ENCODE results near the gene ANO6.

The ANO6 gene

DNA sequence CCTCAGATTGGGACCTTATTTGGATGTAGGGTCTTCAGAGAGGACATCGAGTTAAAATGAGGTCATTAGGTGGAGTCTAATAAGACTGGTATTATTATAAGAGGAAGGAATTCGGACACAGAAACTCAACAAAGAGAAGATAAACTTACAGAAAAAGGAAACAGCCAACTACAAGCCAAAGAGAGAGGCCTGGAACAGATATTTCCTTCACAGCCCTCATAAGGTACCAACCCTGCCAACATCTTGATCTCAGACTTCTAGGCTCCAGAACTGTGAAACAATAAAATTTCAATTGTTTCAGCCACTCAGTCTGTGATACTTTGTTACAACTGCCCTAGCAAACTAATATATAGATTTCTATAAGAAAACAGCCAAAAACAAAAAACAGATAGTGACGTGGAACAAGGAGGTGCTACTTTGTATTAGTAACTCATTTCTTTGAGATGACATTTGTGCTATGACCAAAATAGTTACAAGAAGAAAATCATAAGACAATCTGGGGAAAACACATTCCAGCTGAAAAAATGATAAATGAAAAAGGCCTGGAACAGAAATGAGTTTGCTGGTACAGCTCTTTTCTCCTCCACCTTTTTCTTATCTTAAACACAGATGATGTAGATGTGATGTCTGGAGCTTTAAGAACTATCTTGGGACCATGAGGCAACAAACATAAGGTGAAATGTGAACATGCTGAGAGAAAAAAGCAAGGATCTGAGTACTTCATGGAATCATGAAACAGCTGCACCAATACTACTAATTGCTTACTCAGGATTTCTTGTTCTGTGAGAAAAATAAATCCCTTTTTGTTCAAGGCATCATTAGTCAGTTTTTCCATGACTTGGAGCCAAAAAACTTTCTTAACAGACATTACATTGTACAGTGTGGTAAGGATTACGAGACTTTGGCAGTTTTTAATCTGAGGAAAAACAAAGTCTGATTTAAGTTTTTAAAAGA, 243.2 kb downstream of the ANO6 start:
- TF ChIP-seq ZFX (IDR thresholded peaks at IDR 0.05; ENCODE audit: borderline replicate concordance), result no peak
- TF ChIP-seq, protein P1, sequence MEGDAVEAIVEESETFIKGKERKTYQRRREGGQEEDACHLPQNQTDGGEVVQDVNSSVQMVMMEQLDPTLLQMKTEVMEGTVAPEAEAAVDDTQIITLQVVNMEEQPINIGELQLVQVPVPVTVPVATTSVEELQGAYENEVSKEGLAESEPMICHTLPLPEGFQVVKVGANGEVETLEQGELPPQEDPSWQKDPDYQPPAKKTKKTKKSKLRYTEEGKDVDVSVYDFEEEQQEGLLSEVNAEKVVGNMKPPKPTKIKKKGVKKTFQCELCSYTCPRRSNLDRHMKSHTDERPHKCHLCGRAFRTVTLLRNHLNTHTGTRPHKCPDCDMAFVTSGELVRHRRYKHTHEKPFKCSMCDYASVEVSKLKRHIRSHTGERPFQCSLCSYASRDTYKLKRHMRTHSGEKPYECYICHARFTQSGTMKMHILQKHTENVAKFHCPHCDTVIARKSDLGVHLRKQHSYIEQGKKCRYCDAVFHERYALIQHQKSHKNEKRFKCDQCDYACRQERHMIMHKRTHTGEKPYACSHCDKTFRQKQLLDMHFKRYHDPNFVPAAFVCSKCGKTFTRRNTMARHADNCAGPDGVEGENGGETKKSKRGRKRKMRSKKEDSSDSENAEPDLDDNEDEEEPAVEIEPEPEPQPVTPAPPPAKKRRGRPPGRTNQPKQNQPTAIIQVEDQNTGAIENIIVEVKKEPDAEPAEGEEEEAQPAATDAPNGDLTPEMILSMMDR (IDR thresholded peaks at IDR 0.05), result no peak
- no peak overlapping the region for H3K27ac ChIP-seq

DNA sequence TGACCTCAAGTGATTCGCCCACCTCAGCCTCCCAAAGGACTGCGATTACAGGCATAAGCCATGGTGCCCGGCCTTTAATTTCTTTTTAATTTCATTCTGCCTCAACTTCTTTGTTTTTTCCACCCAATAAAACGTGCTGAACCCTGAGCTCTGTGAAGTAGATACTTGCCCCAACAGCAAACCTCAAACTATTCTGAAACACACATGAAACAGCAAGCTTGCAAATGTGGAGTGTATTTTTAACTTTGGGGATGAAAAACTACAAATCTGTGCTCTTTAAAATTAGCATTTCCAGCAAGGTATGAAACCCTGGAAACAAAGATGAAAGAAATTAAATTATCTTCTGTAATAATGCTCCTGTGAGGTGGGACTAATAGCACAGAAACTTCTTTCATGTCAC, 246.6 kb downstream of the ANO6 start:
- TF ChIP-seq ZFX (IDR thresholded peaks at IDR 0.05; ENCODE audit: borderline replicate concordance), result no peak
- TF ChIP-seq, protein P1 (IDR thresholded peaks at IDR 0.05), result no peak
- no peak overlapping the region for H3K27ac ChIP-seq

DNA sequence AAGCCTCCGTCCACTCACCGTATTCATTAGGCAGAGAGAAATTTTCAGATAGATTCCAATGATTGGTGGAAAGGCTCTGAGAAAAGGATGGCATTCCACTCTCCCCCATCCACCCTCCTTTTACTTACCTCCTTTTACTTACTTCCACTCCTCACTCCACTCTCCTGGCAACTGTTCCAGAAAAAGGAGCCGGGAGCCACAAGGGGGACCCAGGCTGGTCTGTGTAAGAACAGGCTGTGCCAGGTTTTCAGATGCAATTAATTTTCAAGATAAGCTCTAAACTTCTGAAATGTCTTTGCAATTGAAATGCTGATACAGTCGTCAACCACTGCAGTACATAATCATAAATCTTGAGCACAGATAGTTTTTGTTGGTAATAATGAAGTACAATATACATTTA, 248.8 kb downstream of the ANO6 start:
- no peak overlapping the region for H3K27ac ChIP-seq
- TF ChIP-seq ZFX (IDR thresholded peaks at IDR 0.05; ENCODE audit: borderline replicate concordance), result no peak
- TF ChIP-seq, protein P1 (IDR thresholded peaks at IDR 0.05), result no peak

DNA sequence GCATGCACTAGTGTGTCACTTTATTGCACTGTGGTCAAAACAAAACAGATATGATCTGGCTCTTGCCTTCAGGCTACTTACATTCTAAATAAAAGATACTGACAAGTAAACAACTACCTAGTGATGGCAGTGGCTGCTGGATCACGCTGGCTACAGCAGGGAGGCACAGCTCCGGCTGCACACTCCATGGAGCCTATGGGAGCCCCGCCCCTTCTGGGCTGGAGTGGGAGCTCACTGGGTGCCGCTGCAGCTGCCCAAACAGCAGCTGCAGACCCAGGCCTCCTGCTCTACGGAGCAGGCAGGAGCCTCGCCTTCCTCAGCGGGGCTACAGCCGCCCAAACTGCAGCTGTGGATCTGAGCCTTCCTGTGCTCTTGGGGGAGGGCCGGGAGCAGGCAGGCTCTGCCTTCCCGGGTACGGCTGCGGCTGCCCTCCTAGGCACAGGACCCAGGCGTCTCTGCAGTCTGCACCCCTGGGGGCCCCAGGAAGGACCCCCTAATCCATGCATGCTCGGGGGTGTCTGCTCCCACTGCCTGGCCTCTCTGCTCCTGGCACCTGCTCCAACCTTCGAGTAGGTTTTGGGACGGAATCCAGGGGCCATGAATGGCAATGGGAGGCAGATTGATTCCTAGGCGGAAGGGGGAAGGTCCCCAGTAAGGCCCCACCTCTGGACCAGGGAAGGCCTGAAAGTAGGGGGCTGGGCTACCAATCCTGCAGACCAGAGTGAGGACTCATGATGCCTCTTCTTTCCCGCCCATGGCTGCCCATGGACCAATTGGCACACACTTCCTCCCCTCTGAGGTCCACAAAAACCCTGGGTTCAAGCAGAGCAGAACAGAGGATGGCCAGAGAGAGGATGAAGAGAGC, 253.1 kb downstream of the ANO6 start:
- H3K27ac ChIP-seq, result no peak overlapping the region
- TF ChIP-seq ZFX (IDR thresholded peaks at IDR 0.05; ENCODE audit: borderline replicate concordance), result no peak
- TF ChIP-seq, protein P1 (IDR thresholded peaks at IDR 0.05), result no peak

DNA sequence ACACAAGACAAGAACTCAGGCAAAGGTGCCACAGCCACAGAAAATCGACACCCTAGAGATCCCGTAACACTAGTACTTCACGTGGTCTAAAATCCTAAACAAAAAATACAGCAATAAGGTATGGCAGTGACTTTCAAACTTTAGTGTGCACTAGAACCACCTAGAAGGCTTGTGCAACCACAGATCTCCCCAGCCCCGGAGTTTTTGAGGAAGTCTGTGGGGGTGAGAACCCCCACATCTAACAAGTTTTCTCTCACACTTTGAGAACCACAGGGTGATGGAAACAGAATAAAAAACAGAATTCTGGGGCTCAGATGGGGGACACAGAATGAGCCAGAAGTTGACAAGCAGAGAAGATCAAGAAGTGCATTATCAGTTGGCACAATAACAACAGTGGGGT, 254.0 kb downstream of the ANO6 start:
- TF ChIP-seq, protein P1 (IDR thresholded peaks at IDR 0.05), result no peak
- TF ChIP-seq ZFX (IDR thresholded peaks at IDR 0.05; ENCODE audit: borderline replicate concordance), result no peak
- no peak overlapping the region for H3K27ac ChIP-seq

DNA sequence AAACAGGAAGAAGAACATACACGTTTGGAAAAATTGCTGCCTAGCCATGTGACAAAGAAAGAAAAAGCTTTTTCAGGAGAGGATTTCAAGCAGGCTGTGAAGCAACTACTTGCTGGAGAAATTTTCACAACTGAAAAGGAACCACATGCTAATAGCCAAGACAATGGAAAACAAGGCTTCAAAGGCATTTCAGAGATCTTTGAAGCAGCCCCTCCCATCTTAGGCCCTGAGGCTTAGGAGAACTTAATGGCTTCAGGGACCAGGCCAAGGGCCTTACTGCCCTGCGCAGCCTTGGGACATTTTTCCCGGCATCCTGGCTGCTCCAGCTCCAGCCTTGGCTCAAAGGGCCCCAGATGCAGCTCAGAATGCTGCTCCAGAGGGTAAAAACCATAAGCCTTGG, 257.7 kb downstream of the ANO6 start:
- TF ChIP-seq, protein P1 (IDR thresholded peaks at IDR 0.05), result no peak
- TF ChIP-seq ZFX (IDR thresholded peaks at IDR 0.05; ENCODE audit: borderline replicate concordance), result no peak

More for the DNA sequence above, 257.7 kb downstream of the ANO6 start:
- no peak overlapping the region for H3K27ac ChIP-seq
